Astrocyte (in vitro differentiated cells and primary cell): ENCODE data around the gene SIDT2. TPM values are rescaled to one million over a fixed set of nuclear protein-coding genes. Genes with fewer than 3 reads are reported as not detected.

Source experiments
- DNase-seq: peaks from one replicate; pipeline ENCODE4 v3.0.0-alpha.2; 2010; ENCODE audit warnings: low read depth
- FAIRE-seq: peaks from 2 replicates; lab custom pipeline; 2011; peaks lifted over from hg19 to GRCh38; lab: Jason Lieb, UNC
- H2AFZ ChIP-seq: 2 replicates; pipeline ENCODE4 v1.6.0; 2012; ENCODE audit warnings: low read depth, low read length, inconsistent platforms
- H3K27ac ChIP-seq: 2 replicates; pipeline ENCODE4 v1.5.1; 2011; ENCODE audit warnings: low read depth, low read length, inconsistent platforms
- H3K27me3 ChIP-seq: 2 replicates; pipeline ENCODE4 v1.6.0; 2011; ENCODE audit warnings: low read length, inconsistent platforms; ENCODE audit not compliant: insufficient read depth
- H3K36me3 ChIP-seq: 2 replicates; pipeline ENCODE4 v1.5.1; 2011; ENCODE audit warnings: low read length, inconsistent platforms; ENCODE audit not compliant: insufficient read depth
- H3K4me1 ChIP-seq: 2 replicates; pipeline ENCODE4 v1.5.1; 2011; ENCODE audit warnings: low read length, inconsistent platforms; ENCODE audit not compliant: insufficient read depth
- H3K4me2 ChIP-seq: 2 replicates; pipeline ENCODE4 v1.6.0; 2012; ENCODE audit warnings: low read length, inconsistent platforms
- H3K4me3 ChIP-seq: 2 replicates; pipeline ENCODE4 v1.5.1; 2011; ENCODE audit warnings: low read depth, mild to moderate bottlenecking, low read length, inconsistent platforms; ENCODE audit not compliant: insufficient read depth
- H3K79me2 ChIP-seq: 2 replicates; pipeline ENCODE4 v1.6.0; 2012; ENCODE audit warnings: mild to moderate bottlenecking, low read length, inconsistent platforms; ENCODE audit not compliant: insufficient read depth
- H3K9ac ChIP-seq: 2 replicates; pipeline ENCODE4 v1.6.0; 2012; ENCODE audit warnings: mild to moderate bottlenecking, low read length, inconsistent platforms
- H3K9me3 ChIP-seq: 2 replicates; pipeline ENCODE4 v1.5.1; 2012; ENCODE audit warnings: low read depth, mild to moderate bottlenecking, low read length, inconsistent platforms; ENCODE audit not compliant: insufficient read depth
- H4K20me1 ChIP-seq: 2 replicates; pipeline ENCODE4 v1.6.0; 2012; ENCODE audit warnings: low read length, inconsistent platforms; ENCODE audit not compliant: insufficient read depth
- H3K27ac Mint-ChIP-seq: one replicate; pipeline ENCODE4 v1.8.0; 2021; ENCODE audit warnings: mild to moderate bottlenecking, mixed read lengths; ENCODE audit not compliant: unreplicated experiment
- H3K27me3 Mint-ChIP-seq: one replicate; pipeline ENCODE4 v1.8.0; 2021; ENCODE audit warnings: low read depth, mixed read lengths; ENCODE audit not compliant: unreplicated experiment
- H3K36me3 Mint-ChIP-seq: one replicate; pipeline ENCODE4 v1.8.0; 2021; ENCODE audit warnings: low read depth, mixed read lengths; ENCODE audit not compliant: unreplicated experiment
- H3K4me1 Mint-ChIP-seq: one replicate; pipeline ENCODE4 v1.8.0; 2021; ENCODE audit warnings: low read depth, mixed read lengths; ENCODE audit not compliant: unreplicated experiment
- H3K4me3 Mint-ChIP-seq: one replicate; pipeline ENCODE4 v1.8.0; 2021; ENCODE audit warnings: mild to moderate bottlenecking, moderate library complexity, mixed read lengths; ENCODE audit not compliant: unreplicated experiment
- H3K9me3 Mint-ChIP-seq: one replicate; pipeline ENCODE4 v1.8.0; 2021; ENCODE audit warnings: mild to moderate bottlenecking, mixed read lengths; ENCODE audit not compliant: unreplicated experiment
- EZH2 ChIP-seq: IDR thresholded peaks from 2 replicates; pipeline ENCODE4 v1.6.1; 2012; ENCODE audit warnings: mild to moderate bottlenecking, low read length, inconsistent platforms; ENCODE audit not compliant: insufficient read depth
- total RNA-seq: library from RNA; stranded (reverse); gene quantifications from 2 replicates; pipeline ENCODE4 v1.2.1, GENCODE V29; 2021
- TF ChIP-seq, protein P1 (sequence below): IDR thresholded peaks from 2 replicates; pipeline ENCODE4 v1.5.1; 2011; ENCODE audit warnings: low read depth, mild to moderate bottlenecking, inconsistent platforms, low read length, moderate library complexity; ENCODE audit not compliant: insufficient read depth

SIDT2 gene
- total RNA-seq, 1 donor from 2014 or later = 55.8 TPM

DNA sequence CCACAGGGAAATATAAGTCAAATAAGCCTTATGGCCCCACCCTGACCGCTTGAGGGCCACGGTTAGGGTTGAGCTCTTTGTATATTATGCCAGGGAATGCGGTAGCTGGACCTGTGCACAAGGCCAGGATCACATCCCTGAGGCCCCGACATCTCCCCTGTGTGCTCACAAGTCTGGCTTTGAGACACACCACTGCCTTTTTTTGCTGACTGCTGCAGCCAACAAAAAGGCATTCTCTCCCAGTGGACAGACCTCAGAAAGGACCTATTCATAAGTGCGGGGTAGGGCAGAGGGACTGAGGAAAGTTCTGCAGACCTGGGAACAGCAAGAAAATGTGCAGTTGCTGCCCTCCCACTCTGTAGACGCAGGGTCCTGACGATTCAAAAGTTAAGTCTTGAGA, 3.4 kb upstream of the SIDT2 start:
- no peaks in the 10 kb centered on the region for H3K9me3 Mint-ChIP-seq
- H3K27ac Mint-ChIP-seq = no peak overlapping the region
- no peaks in the 10 kb centered on the region for H3K27me3 Mint-ChIP-seq

DNA sequence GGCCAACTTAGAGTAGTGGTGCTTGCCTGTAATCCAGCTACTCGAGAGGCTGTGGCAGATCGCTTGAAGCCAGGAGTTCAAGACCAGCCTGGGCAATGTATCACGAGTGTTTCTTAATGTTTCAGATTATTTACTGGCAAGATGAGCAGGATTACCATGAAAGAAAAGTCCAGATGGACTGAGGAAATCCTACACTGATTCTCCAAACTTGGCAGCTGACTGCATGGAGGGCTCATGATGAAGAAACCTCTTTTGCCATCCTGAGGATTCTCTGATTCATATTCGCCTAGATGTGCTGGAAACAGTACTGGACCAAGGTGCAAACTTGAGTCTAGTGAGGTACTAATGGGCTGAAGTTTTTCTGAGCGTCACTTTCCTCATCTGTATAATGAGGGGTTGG, 2.8 kb upstream of the SIDT2 start:
- H3K27ac Mint-ChIP-seq = no peak overlapping the region

More for the DNA sequence above, 3.4 kb upstream of the SIDT2 start:
- DNase-seq (no peak), FAIRE-seq (no peak)
- H3K9me3 ChIP-seq = no peaks in the 10 kb centered on the region
- no peak overlapping the region for H3K4me2 ChIP-seq
- peaks cover 23% of the 10 kb centered on the region for H3K4me1 ChIP-seq
- Mint-ChIP-seq H3K36me3 (peaks cover 12% of the 10 kb centered on the region), H3K4me3 (no peak overlapping the region), H3K4me1 (peaks cover 38% of the 10 kb centered on the region)
- peaks cover 6% of the 10 kb centered on the region for H3K36me3 ChIP-seq
- no peak overlapping the region for H3K4me3 ChIP-seq
- no peak for TF ChIP-seq EZH2
- TF ChIP-seq, protein P1, sequence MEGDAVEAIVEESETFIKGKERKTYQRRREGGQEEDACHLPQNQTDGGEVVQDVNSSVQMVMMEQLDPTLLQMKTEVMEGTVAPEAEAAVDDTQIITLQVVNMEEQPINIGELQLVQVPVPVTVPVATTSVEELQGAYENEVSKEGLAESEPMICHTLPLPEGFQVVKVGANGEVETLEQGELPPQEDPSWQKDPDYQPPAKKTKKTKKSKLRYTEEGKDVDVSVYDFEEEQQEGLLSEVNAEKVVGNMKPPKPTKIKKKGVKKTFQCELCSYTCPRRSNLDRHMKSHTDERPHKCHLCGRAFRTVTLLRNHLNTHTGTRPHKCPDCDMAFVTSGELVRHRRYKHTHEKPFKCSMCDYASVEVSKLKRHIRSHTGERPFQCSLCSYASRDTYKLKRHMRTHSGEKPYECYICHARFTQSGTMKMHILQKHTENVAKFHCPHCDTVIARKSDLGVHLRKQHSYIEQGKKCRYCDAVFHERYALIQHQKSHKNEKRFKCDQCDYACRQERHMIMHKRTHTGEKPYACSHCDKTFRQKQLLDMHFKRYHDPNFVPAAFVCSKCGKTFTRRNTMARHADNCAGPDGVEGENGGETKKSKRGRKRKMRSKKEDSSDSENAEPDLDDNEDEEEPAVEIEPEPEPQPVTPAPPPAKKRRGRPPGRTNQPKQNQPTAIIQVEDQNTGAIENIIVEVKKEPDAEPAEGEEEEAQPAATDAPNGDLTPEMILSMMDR = no peak
- H3K27me3 ChIP-seq = no peaks in the 10 kb centered on the region
- H3K79me2 ChIP-seq = peaks cover 5% of the 10 kb centered on the region
- H4K20me1 ChIP-seq = peaks cover 26% of the 10 kb centered on the region
- no peak overlapping the region for H3K27ac ChIP-seq
- no peak overlapping the region for H2AFZ ChIP-seq
- H3K9ac ChIP-seq = no peak overlapping the region

DNA sequence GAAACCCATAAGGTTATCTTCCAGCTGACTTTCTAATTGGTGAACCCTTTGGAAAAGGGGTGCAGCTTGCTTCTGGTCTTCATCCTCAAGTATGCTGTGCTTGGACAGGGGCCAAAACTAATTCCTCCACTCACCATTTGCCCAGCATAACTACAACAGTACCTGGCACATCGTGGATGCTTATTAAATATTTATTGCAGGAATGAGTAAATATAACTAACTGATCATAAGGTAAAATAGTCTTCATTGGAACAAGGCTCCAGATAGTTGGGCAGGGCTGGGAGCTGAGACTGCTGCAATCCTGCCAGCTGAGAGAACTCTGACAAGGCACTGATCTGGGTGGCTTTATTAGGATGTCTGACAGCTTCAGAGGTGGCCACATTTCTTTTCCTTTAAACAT, 2.4 kb upstream of the SIDT2 start:
- Mint-ChIP-seq H3K27ac (no peak overlapping the region), H3K4me3 (no peak overlapping the region), H3K9me3 (no peaks in the 10 kb centered on the region), H3K27me3 (no peaks in the 10 kb centered on the region), H3K4me1 (peaks cover 36% of the 10 kb centered on the region), H3K36me3 (peaks cover 16% of the 10 kb centered on the region)
- no peak for TF ChIP-seq EZH2
- TF ChIP-seq, protein P1 = no peak
- H3K36me3 ChIP-seq = peaks cover 4% of the 10 kb centered on the region
- peaks cover 21% of the 10 kb centered on the region for H4K20me1 ChIP-seq
- DNase-seq (no peak), FAIRE-seq (no peak)
- H3K9me3 ChIP-seq = no peaks in the 10 kb centered on the region
- H3K27ac ChIP-seq = no peak overlapping the region
- peaks cover 32% of the 10 kb centered on the region for H3K4me1 ChIP-seq
- H3K79me2 ChIP-seq = peaks cover 6% of the 10 kb centered on the region
- H3K4me3 ChIP-seq = no peak overlapping the region
- H3K27me3 ChIP-seq = no peaks in the 10 kb centered on the region
- H3K9ac ChIP-seq = no peak overlapping the region
- H3K4me2 ChIP-seq = no peak overlapping the region
- no peak overlapping the region for H2AFZ ChIP-seq

More for the DNA sequence above, 2.8 kb upstream of the SIDT2 start:
- Histone ChIP-seq H3K79me2 (peaks cover 4% of the 10 kb centered on the region), H3K27me3 (no peaks in the 10 kb centered on the region), H3K4me3 (no peak overlapping the region), H3K4me1 (peaks cover 28% of the 10 kb centered on the region), H2AFZ (no peak overlapping the region), H3K27ac (no peak overlapping the region), H4K20me1 (peaks cover 23% of the 10 kb centered on the region), H3K9me3 (no peaks in the 10 kb centered on the region), H3K4me2 (no peak overlapping the region), H3K9ac (no peak overlapping the region), H3K36me3 (peaks cover 4% of the 10 kb centered on the region)
- Mint-ChIP-seq H3K36me3 (peaks cover 12% of the 10 kb centered on the region), H3K27me3 (no peaks in the 10 kb centered on the region), H3K4me3 (no peak overlapping the region), H3K9me3 (no peaks in the 10 kb centered on the region), H3K4me1 (peaks cover 36% of the 10 kb centered on the region)
- TF ChIP-seq EZH2 = no peak
- TF ChIP-seq, protein P1 = no peak
- FAIRE-seq = no peak
- DNase-seq = no peak
